Effector memory CD4-positive, alpha-beta T cell (primary cell): ENCODE measurements around the gene TBC1D9.
"Not testable (repeated sequence)": the region's sequence is repeated elsewhere in the genome, so short reads cannot be mapped to it uniquely, and the experiment has no call there.

Experiments used
- DNase-seq, 3 donors: peaks; one replicate each; pipeline ENCODE4 v3.0.0-alpha.2; 2020
- H3K27ac ChIP-seq: 2 replicates; pipeline ENCODE4 v1.7.0; 2013; ENCODE audit warnings: mild to moderate bottlenecking, low read length, moderate library complexity; ENCODE audit not compliant: insufficient read depth, poor library complexity, severe bottlenecking
- H3K27me3 ChIP-seq: replicated peaks from 2 replicates; pipeline ENCODE4 v1.7.0; 2013; ENCODE audit warnings: mild to moderate bottlenecking, low read length; ENCODE audit not compliant: insufficient read depth, control insufficient read depth, poor library complexity, severe bottlenecking
- H3K36me3 ChIP-seq: 2 replicates; pipeline ENCODE4 v1.7.0; 2013; ENCODE audit warnings: mild to moderate bottlenecking, low read length, moderate library complexity; ENCODE audit not compliant: control insufficient read depth, insufficient read depth
- H3K4me1 ChIP-seq: 2 replicates; pipeline ENCODE4 v1.7.0; 2013; ENCODE audit warnings: low read length, mild to moderate bottlenecking; ENCODE audit not compliant: control insufficient read depth, insufficient read depth, poor library complexity, severe bottlenecking
- H3K4me3 ChIP-seq: 2 replicates; pipeline ENCODE4 v1.7.0; 2013; ENCODE audit warnings: low read length, low read depth, mild to moderate bottlenecking; ENCODE audit not compliant: insufficient read depth, poor library complexity, severe bottlenecking
- H3K9me3 ChIP-seq: 2 replicates; pipeline ENCODE4 v1.7.0; 2013; ENCODE audit warnings: mild to moderate bottlenecking, low read length, moderate library complexity; ENCODE audit not compliant: control insufficient read depth

TBC1D9 gene

DNA sequence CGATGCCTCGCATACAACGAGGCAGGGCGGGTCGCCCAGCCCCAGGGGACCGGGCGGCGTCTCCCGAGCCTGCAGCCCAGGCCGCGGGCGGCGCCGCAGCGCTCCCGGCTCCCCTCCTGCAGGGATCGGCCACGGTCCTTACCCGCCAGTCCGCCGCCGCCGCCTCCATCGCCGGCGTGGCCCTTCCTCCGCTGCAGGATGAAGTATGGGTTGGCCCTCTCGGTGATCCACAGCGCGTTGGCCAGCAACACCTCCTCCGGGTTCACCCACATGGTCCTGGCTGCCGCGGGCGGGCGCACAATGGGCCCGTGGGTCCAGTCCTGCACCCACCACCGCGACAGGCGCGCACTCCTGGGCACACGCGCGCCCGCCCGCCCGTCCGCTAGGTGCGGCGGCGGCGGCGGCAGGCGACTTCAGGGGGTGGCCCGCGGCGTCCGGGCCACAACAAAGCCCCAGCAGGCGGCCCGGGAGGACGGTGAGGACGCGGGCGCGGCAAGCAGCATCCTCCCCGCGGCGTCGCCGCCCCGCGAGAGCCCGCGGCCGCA, 339 bp downstream of the TBC1D9 start:
- no peaks in the 10 kb centered on the region for H3K4me1 ChIP-seq
- H3K27me3 ChIP-seq = peaks cover 8% of the 10 kb centered on the region
- no peaks in the 10 kb centered on the region for H3K36me3 ChIP-seq
- no peak for DNase-seq
- peak overlapping the region; percentile 46 for H3K4me3 ChIP-seq
- no peaks in the 10 kb centered on the region for H3K9me3 ChIP-seq
- H3K27ac ChIP-seq = no peak overlapping the region

DNA sequence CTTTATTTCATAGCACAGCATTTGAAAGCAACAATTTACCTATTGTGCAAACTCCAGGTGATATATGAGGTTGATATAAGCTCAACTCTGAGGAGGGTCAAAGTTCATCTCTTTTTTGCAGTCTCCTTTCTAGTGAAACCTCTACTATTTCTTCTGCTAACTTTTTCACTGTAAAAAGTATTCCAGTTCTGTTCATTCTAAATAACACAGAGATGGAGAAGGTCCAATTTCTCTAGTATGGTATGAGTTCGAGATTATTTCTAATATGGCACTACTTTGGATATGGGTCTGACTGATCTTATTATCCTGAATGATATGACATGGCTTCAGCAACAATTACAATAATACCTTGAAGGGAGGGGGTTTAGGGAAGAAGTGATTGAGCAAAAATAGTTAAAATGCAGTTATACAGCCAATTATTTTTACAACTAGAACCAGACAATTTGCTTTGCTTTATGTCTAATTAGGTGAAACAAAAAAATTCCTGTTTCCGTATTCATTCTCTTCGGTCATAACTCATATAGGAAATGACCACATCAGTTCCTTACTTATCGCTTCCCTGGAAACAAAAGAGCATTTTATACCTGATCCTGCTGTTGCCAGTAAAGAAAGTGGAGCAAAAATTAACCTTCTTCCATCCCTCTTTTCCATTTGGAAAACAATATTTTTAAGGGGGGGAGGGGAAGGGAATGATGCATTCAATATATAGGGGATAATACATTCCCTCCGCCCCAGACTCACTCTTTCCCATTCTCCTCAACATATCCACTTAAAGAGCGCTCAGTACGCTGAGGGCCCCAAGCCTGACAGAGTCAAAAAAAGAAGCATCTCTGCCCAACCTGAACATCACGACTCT, 1.0 kb downstream of the TBC1D9 start:
- DNase-seq = no peak
- H3K27ac ChIP-seq = no peak overlapping the region
- H3K4me1 ChIP-seq = no peaks in the 10 kb centered on the region
- H3K9me3 ChIP-seq = no peaks in the 10 kb centered on the region
- peaks cover 8% of the 10 kb centered on the region for H3K27me3 ChIP-seq
- no peak overlapping the region for H3K4me3 ChIP-seq
- no peaks in the 10 kb centered on the region for H3K36me3 ChIP-seq

DNA sequence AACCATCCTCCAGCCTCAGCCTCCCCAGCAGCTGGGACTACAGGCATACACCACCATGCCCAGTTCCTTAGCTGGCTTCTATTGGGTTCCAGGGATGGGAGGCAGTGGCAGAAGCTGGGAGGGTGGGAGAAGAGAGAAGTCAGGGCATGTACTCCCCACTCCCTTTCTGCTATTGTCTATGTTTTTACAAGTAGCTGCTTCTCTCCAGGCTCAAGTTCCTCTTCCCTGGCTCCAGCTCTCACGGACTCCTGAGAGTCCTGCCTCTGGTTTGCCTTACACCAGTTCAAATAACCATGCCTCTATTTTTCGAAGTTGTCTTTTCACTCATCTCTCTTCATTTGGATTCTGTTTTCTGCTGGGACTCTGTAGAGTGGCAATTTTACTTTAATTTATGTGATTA, 2.9 kb downstream of the TBC1D9 start:
- H3K4me3 ChIP-seq = no peak overlapping the region
- no peaks in the 10 kb centered on the region for H3K4me1 ChIP-seq
- peaks cover 8% of the 10 kb centered on the region for H3K27me3 ChIP-seq
- no peaks in the 10 kb centered on the region for H3K9me3 ChIP-seq
- no peak for DNase-seq
- H3K36me3 ChIP-seq = no peaks in the 10 kb centered on the region
- H3K27ac ChIP-seq = no peak overlapping the region

- Histone ChIP-seq H3K4me1 (no peaks in the 10 kb centered on the region), H3K9me3 (no peaks in the 10 kb centered on the region), H3K4me3 (no peak overlapping the region), H3K36me3 (no peaks in the 10 kb centered on the region), H3K27me3 (peaks cover 8% of the 10 kb centered on the region), H3K27ac (no peak overlapping the region)
- DNase-seq = no peak
These were observed 3.7 kb downstream of the TBC1D9 start for GRCh38 chr4:140752291-140753068.

GRCh38 chr4:140750470-140750869, 5.7 kb downstream of the TBC1D9 start:
- H3K4me1 ChIP-seq = no peaks in the 10 kb centered on the region
- no peaks in the 10 kb centered on the region for H3K36me3 ChIP-seq
- no peak for DNase-seq
- no peak overlapping the region for H3K27ac ChIP-seq
- H3K27me3 ChIP-seq = no peaks in the 10 kb centered on the region
- H3K4me3 ChIP-seq = no peak overlapping the region
- H3K9me3 ChIP-seq = no peaks in the 10 kb centered on the region

- Histone ChIP-seq H3K9me3 (no peaks in the 10 kb centered on the region), H3K27ac (no peak overlapping the region), H3K4me1 (no peaks in the 10 kb centered on the region), H3K36me3 (no peaks in the 10 kb centered on the region), H3K4me3 (no peak overlapping the region), H3K27me3 (no peaks in the 10 kb centered on the region)
- DNase-seq = no peak
These were observed 8.0 kb downstream of the TBC1D9 start for GRCh38 chr4:140748171-140748570.

GRCh38 chr4:140746546-140746945, 9.6 kb downstream of the TBC1D9 start:
- not testable (repeated sequence) for H3K4me3 ChIP-seq, H3K9me3 ChIP-seq, DNase-seq, H3K27me3 ChIP-seq, H3K4me1 ChIP-seq, H3K36me3 ChIP-seq, H3K27ac ChIP-seq

- DNase-seq = no peak
- Histone ChIP-seq H3K4me3 (no peak overlapping the region), H3K27ac (no peak overlapping the region), H3K9me3 (no peaks in the 10 kb centered on the region), H3K36me3 (no peaks in the 10 kb centered on the region), H3K27me3 (no peaks in the 10 kb centered on the region), H3K4me1 (no peaks in the 10 kb centered on the region)
These were observed 11.8 kb downstream of the TBC1D9 start for GRCh38 chr4:140744421-140744820.

DNA sequence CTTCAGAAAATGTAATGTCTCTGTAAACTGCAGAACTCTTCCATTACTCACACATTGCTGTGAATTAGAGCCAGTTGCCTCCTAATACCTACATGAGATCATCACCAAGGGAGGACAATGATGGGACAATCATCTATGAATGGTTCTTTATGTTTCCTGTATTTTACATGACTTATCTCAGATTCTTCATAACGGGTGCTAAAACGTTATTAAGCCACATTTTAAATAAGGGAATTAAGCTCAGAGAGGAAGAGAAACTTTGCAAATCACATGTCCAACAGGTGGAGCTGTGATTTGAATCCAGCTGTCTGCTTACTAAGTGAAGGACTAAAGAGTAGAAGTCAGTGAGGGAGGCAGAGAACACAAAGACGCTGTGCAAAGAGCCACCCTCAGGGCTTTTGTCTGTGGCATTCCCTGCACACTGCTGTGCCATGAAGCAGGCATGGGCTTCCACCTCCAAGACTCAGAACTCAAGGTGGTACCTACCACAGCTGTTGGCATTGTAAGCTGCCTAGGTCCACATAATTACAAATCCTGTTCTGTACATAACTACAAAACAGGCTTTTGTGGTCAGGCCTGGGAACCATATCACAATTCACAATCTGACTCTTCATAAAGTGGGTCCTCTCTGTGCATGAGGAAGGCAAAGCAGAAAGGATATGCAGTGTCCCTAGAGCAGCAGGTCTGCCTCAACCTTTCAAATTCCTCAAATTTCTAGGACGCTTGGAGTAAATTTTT, 12.8 kb downstream of the TBC1D9 start:
- Histone ChIP-seq H3K27me3 (no peaks in the 10 kb centered on the region), H3K4me3 (no peak overlapping the region), H3K9me3 (no peaks in the 10 kb centered on the region), H3K36me3 (no peaks in the 10 kb centered on the region), H3K4me1 (no peaks in the 10 kb centered on the region), H3K27ac (no peak overlapping the region)
- DNase-seq = no peak
